Brain pericyte (primary cell): ENCODE data around the gene HNRNPA0.

Source experiments
- DNase-seq: peaks from one replicate; pipeline ENCODE4 v3.0.0-alpha.2; 2012; ENCODE audit warnings: low read depth, low spot score

The HNRNPA0 gene

DNA sequence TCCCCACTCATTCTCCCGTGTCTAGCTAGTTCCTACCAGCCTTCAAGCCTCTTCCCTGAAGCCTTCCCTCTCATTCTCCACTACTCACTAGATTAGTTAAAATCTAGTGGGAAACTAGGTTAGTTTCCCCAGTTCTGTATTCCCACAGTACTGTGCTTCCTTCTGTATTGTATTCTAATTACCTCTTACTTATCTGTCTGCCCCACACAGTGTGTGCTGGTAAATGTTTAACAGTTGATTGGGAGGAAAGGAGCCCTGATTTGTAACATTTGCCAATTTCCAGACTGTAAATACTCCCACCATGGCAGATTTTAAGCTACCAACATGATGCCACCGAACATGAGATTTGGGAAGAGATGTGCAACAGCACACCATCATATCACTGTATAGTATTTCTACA, 26.5 kb downstream of the HNRNPA0 start:
- no peak for DNase-seq

DNA sequence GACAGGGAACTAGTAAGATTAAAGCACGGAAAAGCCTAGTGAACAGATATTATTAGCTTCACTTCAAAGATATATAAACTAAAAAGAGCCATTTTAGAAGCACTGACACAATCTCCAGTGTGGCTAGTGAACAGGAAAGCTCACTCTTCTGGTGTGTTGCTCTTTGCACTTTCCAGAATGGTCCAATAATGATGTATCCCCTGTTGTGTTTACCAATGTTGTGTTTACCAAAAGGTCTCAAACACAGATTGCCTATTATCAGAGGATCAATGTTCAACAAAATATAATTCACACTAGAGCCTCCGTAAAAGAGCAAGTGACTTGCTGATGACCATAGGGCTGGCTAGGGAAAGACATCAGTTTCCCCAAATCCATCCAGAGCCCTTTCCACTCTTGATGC, 29.9 kb downstream of the HNRNPA0 start:
- DNase-seq: no peak

DNA sequence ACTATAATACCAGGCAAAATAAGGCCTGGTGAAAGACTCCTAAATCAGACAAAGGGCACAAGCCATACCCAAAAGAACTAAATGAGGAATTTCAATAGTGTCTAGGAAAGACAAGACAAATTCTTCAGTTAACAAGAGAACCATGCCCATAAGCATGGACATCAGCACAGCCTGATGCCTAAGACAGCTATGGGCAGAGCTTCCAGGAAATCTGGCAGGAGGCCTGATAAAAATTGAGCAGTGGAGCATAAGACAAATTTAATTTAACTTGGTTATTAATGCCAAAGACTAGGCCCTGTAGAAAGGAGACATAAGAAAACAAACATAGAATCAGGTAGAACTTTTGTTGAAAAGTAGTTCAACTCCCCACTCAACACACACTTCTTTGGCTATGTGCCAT, 35.6 kb downstream of the HNRNPA0 start:
- no peak for DNase-seq

DNA sequence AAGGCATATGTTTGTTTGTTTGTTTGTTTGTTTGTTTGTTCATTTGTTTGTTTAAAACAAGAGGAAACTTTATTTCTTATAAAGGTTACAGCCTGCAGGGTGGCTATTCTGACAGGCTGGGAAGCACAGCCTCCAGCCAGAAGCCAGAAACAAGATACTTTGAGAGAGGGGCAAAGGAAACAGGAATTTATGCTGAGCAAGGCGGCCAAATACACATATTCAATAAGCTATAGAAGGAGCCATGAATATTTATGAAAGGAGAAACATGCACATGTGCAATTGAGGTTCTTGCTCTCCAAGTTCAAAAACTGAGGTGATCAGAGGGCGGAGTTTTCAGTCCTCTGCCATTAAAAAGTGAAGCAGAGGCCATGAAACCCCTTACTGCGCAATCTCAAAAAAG, 37.8 kb downstream of the HNRNPA0 start:
- DNase-seq: no peak

DNA sequence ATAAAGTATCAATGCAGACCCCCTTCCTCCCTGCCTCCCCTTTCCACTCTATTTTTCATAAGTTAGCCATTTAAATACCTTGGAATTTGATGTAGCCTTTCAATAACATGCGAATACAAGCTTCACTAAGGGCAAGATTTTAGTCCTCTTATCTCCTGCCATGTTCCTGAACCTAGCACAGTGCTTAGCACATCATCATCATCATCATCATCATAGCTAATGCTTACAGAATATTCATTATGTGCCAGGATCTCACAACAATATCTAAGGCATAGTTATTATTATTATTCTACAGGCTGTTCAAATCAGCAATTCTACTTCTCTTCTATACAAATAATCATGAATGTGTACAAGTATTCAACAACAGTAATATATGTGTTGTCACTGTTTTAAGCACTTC, 38.7 kb downstream of the HNRNPA0 start:
- DNase-seq: no peak

DNA sequence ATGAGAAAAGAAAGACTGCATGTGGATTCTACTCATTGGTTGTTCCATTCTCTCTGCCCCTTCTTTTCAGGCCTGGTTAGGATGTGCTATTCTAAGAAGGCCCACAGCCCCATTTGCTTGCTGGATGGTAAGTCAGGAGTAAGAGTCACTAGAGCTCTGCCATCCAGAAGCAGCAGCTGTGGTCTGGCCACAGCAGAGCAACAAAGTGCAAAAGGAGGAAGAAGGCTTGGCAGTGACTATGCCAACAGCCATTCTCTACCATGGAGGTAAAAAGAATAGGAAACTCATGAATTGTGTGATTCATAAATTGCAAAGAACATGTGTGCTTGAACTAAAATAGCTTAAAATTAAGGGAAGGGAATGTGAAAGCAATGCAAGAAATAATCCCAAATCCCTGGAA, 39.2 kb downstream of the HNRNPA0 start:
- DNase-seq: no peak

DNA sequence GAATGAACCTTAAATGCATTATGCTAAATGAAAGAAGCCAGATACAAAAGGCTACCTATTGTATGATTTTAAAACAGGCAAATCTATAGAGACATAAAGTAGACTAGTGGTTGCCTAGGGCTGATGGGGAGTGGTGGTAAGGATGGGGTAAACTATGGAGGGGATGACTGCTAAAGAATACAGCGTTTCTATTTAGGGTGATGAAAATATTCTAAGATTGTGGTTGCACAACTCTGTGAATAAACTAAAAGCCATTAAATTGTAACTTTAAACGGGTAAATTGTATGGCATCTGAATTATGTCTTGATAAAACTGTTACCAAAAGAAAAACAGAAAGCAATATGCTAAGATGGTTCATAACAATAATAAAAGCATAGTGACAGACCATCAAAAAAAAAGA, 39.7 kb downstream of the HNRNPA0 start:
- no peak for DNase-seq

DNA sequence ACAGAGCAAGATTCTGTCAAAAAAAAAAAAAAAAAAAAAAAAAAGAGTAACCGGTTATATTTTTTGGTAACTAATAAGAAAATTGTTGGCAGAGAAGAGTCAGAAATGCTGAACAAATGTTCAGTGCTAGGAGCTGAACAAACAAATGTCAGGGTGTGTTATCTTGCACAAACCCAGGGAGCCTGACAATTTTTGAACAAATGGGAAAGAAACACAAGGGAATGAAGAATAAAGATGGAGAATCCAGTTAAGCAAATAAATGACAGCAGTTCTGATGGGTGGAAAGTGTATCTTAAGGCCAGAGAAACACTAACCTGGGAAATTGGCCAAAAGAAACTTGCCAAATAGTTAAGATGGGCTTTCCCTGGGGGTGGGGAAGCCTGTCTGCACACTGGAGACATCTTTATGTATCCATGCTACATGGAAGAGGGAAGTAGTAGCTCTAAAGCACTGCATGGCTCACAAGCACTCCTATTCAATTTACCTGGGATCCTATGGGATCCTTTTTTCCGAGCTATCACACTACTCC, 42.0 kb downstream of the HNRNPA0 start:
- no peak for DNase-seq

DNA sequence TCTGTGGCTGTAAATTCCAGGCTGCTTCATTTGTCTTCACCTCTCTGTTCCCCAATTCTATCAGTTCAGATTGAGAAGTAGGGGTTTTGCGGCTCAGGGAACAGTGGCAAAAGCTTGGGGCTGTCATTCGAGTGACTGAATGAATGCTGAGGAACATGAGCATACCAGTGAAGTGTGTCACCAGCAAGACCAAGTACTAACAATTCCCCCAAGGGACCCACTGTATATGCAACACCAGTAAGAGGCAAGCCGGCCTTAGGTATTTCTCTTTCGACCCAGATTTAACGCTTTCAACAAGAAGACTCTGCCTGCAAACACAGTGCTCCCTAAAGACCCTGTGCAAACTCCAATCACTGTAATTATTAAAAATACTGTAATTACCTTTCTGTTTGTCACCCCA, 44.1 kb downstream of the HNRNPA0 start:
- no peak for DNase-seq

DNA sequence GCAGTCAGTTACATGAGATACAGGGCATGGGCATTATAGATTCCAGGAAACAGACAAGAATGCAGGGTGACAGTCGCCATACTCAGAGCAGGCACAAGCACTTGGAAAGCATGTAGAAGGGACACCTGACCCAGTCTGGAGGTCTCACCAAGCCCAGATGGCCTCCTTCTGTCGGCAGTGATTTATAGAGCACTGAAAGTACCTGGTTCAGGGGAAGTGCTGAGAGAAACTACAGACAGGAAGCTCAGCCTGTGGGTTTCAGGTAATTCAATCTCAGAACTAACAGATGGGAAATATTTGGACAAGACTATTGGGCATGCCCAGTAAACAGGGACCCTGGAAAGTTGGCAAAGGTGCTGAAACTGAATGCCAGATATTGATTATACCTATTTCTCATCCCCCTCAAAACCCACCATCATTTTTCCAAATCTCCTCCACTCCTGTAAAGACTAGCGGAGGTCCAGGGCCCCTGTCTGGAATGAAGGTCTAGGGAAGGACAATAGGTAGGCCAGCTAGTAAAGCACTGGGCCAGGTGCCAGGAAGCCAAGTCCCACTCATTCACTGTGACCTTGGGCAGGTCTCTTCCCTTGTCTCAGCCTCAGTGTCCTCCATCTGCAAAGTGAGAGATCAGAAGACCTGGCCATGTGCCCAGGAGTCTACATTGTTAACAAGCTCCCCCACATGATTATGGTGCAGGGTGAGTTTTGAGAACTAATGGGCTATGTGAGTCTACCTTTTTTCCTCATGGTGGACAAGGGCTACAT, 45.2 kb downstream of the HNRNPA0 start:
- DNase-seq: no peak

DNA sequence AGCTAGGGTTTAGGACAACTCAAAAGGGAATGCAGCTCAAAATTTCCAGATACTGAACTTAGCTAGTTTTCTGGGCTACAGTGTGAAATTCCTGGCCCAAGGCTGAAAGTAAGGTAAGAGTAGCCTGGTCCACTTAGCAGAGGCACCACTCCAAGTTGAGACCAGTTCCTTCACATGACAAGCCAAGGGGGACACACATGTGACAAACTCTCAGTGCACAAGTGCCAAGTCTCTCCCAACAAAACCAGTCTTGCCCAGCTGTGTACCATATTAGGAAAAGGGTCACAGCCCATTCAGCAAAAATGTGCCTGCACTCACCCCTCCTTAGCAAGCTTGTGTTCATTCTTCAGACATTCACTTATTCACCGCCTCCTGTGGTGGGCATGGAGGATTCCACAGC, 46.1 kb downstream of the HNRNPA0 start:
- no peak for DNase-seq

DNA sequence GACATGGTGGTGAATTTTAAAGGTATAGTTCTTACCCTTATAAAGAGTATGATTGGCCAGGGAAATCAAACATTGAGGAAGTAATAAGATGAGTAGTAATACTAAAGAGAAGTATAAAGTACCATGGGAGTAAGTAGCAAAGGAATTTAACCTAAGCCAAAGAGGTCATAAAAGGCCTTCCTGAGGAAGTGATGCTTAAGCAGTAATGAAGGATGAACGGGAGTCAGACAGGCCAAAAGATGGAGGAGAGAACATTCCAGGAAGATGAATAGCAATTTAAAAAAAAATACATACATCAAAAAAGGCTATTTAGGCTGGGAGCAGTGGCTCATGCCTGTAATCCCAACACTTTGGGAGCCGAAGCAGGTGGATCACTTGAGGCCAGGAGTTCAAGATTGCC, 47.3 kb downstream of the HNRNPA0 start:
- no peak for DNase-seq

DNA sequence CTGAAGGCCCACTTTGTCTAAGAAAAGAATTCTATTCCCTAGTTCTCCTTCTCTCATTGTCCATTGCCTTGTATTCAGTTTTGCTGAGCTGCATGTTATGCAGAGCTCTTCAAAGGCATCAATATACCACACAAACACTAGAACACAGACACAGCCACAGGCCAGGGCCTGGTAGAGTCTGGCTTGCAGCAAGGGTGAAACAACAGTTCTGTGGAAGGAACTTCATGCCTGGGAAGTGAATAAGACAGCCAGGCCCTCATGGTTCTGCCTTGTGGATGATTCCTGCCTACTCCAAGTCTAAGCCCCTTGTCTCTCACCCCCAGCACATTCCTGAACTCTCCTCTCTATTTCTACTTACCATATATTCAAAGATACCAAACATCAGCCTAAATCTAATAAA, 49.1 kb downstream of the HNRNPA0 start:
- no peak for DNase-seq

DNA sequence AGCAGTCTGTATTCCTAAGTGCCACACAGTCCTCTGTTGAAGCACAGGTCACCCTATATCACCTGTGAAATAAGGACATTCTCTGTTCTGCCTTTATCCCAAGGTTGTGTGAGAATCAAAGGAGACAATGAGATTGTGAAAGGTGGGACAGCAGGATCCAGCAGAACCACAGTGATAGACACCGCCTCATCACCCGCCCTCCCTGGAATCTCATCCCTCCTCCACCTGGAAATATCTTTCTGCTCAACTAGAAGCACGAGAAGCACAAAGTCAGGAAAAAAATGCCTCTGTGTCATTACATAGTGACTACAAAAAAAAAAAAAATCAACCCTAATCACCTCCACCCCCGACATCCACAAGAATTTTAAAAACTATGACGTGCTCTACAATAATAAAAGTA, 50.6 kb downstream of the HNRNPA0 start:
- DNase-seq: no peak

DNA sequence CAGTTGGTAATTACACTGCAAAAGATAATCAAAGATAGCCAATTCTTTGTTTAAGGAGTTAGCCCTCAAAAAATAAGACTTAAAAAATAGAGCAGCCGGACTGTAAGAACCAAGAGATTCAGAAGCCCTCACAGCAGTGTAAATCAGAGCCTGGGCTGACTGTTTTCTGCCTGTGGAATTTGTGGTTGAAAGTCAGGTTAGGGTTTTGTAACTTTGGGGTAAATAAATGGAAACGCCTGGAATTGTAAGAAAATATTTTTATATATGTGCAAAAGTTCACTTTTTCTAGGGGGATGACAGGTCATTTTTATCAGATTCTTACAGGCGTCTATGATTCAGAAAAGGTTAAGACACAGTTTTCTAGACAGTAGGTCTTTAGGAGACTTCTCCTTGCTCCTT, 53.9 kb downstream of the HNRNPA0 start:
- no peak for DNase-seq

DNA sequence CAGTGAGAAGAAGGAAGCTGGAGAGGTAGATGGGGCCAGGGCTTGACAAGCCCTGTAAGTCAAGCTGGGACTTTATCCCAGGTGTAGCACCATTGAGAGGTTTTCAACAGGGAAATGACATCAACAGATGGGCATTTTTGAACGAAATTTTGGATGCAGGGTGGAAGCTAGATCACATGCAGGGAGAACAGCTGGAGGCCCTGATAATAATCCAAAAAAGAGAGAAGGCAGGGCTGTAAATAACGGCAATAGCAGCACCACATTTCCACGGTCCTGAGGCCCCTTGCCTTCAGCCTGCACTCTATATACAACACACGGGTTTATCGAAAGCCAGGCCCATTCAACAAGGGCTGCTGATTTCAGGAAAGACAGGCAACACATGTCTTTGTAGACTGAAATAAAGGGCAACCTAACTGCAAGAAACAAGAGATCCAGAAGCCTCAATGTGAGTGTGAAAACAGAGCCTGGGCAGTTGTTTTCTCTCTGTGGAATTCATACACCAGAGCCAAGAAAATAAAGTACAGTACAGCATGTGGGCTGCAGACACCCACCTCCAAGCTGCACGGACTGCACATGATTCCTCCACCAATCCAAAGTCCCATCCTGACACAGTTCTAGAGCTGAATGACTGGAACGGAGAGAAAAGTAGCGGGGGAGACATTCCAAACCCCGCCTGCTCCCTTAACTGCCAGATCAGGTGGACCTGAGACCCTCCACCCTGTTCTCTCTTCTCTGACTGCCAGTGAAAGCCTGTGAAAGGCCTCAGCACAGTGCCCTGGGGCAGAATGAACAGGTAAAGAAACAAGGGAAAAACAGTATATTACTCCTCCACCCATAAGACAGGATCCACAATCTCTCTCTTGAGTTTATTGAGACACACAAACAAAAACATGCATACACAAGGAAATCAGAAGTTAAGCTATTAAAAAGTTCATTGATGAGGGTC, 54.6 kb downstream of the HNRNPA0 start:
- DNase-seq: no peak

DNA sequence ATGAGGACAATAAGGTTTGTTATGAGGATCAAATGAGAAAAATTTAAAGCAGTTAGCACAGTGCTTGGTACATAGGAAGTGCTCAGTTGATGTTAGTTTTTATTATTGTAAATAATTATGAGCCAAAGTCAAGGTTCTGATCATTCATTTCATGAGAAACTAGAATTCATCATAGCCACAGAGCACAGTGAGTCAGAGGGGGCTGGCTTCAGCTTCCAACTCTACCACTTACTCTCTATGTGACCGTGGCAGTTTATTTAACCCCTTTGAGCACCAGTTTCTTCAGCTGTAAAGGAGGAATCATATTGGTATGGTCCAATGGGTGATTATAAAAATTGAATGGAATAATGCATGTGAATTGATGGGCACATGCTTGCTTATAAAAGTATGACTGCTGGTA, 57.7 kb downstream of the HNRNPA0 start:
- DNase-seq: no peak

DNA sequence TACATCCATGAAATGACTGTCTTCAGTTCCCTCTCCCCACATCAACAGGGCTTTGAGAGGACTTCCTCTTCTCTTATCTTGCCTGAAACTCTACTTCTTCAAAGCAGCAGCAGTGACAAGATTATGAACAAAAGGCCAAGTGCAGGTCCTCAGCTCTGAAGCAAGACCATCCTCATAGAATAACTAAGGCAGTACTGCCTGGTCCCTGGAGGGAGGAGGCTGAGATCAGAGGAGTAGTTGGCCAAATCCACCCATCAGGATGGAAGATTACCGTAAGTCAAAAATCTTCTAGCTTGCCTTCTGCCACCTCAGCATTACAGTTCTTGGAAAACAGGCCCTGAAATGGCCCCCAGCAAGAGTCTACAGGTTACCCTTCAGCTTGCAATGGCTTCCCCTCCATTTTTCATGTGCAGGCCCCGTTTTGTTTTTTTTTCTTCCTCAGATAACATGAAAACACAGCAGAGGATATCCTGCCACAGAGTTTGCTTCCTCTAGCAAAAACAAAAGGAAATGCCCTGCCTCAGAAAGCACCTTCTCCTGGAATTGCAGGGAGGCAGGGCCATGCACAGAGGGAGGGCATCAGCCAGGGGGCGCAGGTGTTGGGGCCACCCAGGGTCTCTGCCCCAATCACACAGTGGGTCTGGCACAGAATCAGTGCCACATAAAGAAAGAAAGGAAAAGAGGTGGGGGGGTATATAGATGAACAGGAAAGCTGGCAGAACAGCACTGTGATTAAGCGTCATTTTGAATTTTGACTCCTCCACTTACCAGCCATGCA, 58.3 kb downstream of the HNRNPA0 start:
- DNase-seq: no peak
